Activated CD8-positive, alpha-beta memory T cell treated with anti-CD3 and anti-CD28 coated beads, Interleukin-2, amount 10 ng/mL, durations not matched to agents 7 days and 5 days (primary cell): ENCODE measurements around the gene CTPS2. TPM values are rescaled to one million over a fixed set of nuclear protein-coding genes. Genes with fewer than 3 reads are reported as not detected.
"Not testable (repeated sequence)": the region's sequence is repeated elsewhere in the genome, so short reads cannot be mapped to it uniquely, and the experiment has no call there.

Source experiments
- ATAC-seq: fragments of 150-1000 bp; cut with Tn5 transposase; one replicate; pipeline ENCODE4 v1.10.0; 2021; ENCODE audit warnings: moderate library complexity
- CTCF ChIA-PET: fragments of 350-600 bp; sonication (Branson Sonifier 250); formaldehyde crosslinking; loops from one replicate; lab custom pipeline; 2021; ENCODE audit warnings: antibody characterized with exemption; lab: Charles Lee
- DNase-seq: peaks from one replicate; pipeline ENCODE4 v3.0.0-alpha.2; 2020
- H3K27ac Mint-ChIP-seq: one replicate; pipeline ENCODE4 v1.8.0; 2021; ENCODE audit warnings: mild to moderate bottlenecking, mixed read lengths
- H3K27me3 Mint-ChIP-seq: one replicate; pipeline ENCODE4 v1.8.0; 2021; ENCODE audit warnings: mixed read lengths
- H3K36me3 Mint-ChIP-seq: one replicate; pipeline ENCODE4 v1.8.0; 2021; ENCODE audit warnings: mild to moderate bottlenecking, mixed read lengths
- H3K4me1 Mint-ChIP-seq: one replicate; pipeline ENCODE4 v1.8.0; 2021; ENCODE audit warnings: mixed read lengths
- H3K4me3 Mint-ChIP-seq: one replicate; pipeline ENCODE4 v1.8.0; 2021; ENCODE audit warnings: mild to moderate bottlenecking, moderate library complexity, mixed read lengths
- H3K9me3 Mint-ChIP-seq: one replicate; pipeline ENCODE4 v1.8.0; 2022; ENCODE audit warnings: low read depth, mixed read lengths
- total RNA-seq, 2 experiments: library from RNA; stranded (reverse); gene quantifications; one replicate each; pipeline ENCODE4 v1.2.3, GENCODE V29; 2021

CTPS2 gene
- total RNA-seq, 2 experiments from 2014 or later, result 5.6 to 6.6 TPM

DNA sequence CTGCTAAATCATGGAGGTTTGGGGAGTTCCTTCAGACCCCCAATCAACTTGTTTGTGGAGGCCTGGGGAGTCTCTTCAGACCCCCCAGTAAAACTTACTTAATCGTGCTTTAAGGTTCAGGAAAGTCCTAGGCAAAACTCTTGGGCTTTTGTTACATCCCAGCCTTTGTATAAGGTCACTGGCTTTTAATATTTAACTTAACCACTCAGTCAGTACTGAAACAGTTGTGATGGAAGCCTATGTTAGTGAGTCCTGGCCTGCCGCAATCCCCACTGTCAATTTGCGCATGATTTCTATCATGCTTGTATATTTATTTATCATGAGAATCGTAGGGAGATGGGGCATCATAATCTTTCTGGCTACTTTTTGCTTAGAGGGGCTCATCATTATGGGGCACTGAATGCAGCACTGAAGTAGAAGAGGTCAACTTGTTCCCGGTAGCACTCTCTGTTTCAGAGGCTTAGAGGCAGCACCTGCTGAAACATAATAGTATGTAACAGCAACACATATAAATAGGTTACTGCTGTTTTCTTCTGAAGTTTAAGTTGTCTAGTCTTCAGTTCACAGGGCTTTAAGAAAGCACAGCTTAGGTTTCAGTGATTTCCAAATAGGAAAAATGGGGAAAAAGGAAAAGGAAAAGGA, 14.0 kb upstream of the CTPS2 start:
- H3K9me3 Mint-ChIP-seq, ATAC-seq, CTCF ChIA-PET, H3K4me1 Mint-ChIP-seq, H3K27ac Mint-ChIP-seq, DNase-seq, H3K4me3 Mint-ChIP-seq, H3K27me3 Mint-ChIP-seq: not testable (repeated sequence)
- peaks cover 14% of the 10 kb centered on the region for H3K36me3 Mint-ChIP-seq

DNA sequence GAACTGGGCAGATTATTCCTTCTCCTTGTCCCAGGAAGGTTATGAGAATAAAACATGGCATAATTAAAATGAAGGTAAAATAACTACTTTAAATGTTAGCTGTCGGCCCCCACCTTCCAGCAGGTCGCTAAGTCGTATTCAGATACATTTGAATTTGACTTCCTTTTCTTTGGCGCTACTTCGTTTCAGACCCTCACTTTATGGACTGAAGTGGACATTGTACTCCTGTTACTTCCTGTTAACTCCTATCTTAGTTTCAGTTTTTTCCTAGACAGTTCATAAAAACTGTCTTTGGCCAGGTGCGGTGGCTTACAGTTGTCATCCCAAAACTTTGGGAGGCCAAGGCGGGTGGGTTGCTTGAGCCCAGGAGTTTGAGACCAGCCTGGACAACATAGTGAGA, 12.6 kb upstream of the CTPS2 start:
- H3K4me3 Mint-ChIP-seq, result no peak overlapping the region
- H3K4me1 Mint-ChIP-seq, result peaks cover 10% of the 10 kb centered on the region
- H3K27ac Mint-ChIP-seq, result no peak overlapping the region
- ATAC-seq (no peak), DNase-seq (no peak)
- no peaks in the 10 kb centered on the region for H3K9me3 Mint-ChIP-seq
- CTCF ChIA-PET, result no interaction called here
- no peaks in the 10 kb centered on the region for H3K27me3 Mint-ChIP-seq
- H3K36me3 Mint-ChIP-seq, result peaks cover 14% of the 10 kb centered on the region

DNA sequence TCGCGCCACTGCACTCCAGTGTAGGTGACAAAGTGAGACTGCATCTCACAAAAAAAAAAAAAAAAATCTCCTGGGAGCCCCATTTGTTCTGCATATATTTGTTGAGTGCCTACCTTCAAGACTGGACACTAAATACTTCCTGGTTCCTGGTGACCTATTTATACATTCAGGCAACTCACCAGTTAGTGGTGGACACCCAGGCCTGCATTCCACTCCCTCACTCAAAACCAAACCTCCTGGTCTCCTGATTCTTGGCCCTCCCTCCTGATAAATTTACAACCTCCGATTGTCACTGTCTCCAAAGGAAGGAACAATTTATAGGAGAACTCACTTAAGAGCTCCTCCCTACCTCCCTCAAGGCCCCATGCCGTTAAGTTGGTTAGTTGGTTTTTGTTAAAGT, 10.0 kb upstream of the CTPS2 start:
- Mint-ChIP-seq H3K4me1 (peaks cover 14% of the 10 kb centered on the region), H3K27me3 (no peaks in the 10 kb centered on the region), H3K27ac (no peak overlapping the region), H3K36me3 (peaks cover 11% of the 10 kb centered on the region), H3K9me3 (no peaks in the 10 kb centered on the region), H3K4me3 (no peak overlapping the region)
- DNase-seq (no peak), ATAC-seq (no peak)
- CTCF ChIA-PET, result no interaction called here

DNA sequence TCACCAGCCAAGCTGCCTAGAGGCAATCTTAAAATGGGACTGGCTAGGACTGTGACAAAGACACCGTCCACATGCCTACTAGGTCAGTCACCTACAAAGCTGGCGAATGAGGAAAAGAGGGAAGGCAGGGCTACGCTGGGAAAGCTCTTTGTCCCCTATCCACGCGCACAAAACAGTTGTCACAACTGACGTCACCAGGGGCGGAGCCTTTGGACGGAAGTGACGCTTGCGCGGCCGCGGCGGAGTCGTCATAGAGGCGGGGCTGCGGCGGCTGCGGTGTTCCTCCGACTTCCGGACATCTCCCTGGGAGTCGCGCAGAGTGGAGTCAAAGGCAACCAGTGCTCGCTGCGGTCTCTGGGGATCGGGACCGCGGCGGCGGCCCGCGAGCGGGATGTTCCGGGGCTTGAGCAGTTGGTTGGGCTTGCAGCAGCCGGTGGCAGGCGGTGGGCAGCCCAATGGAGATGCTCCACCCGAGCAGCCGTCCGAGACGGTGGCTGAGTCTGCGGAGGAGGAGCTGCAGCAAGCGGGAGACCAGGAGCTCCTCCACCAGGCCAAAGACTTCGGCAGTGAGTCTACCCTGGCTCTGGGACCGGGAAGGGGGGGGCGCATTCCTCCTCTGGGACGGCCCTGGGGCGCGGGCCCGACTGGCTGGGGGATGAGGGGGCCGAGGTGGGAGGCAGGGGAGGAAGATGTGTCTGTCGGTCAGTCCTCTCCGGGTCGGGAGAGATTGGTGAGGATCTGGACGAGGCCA, 7.0 kb upstream of the CTPS2 start, which contains the start of gene SYAP1:
TSS of gene SYAP1 (plus strand) at position 279 of the 751 bp plus-strand sequence. CDS start at position 392, 113 bp downstream.
- H3K27me3 Mint-ChIP-seq, result no peaks in the 10 kb centered on the region
- H3K4me1 Mint-ChIP-seq, result peaks cover 14% of the 10 kb centered on the region
- H3K4me3 Mint-ChIP-seq, result peak within 1 kb of the TSS; percentile 84
- no peaks in the 10 kb centered on the region for H3K9me3 Mint-ChIP-seq
- ATAC-seq, result peak; percentile 89
- peak; percentile 93 for DNase-seq
- CTCF ChIA-PET, result no interaction called here
- H3K36me3 Mint-ChIP-seq, result peaks cover 3% of the 10 kb centered on the region
- H3K27ac Mint-ChIP-seq, result peak within 1 kb of the TSS; percentile 91

- Mint-ChIP-seq H3K9me3 (no peaks in the 10 kb centered on the region), H3K4me3 (peak overlapping the region; percentile 84), H3K27me3 (no peaks in the 10 kb centered on the region), H3K4me1 (peaks cover 16% of the 10 kb centered on the region), H3K36me3 (peaks cover 2% of the 10 kb centered on the region), H3K27ac (peak overlapping the region; percentile 91)
- CTCF ChIA-PET, result no interaction called here
- ATAC-seq (no peak), DNase-seq (no peak)
Measured at GRCh38 chrX:16718824-16719333, 6.4 kb upstream of the CTPS2 start.

- ATAC-seq, CTCF ChIA-PET: not testable (repeated sequence)
Measured at GRCh38 chrX:16716451-16716850, 4.0 kb upstream of the CTPS2 start.

DNA sequence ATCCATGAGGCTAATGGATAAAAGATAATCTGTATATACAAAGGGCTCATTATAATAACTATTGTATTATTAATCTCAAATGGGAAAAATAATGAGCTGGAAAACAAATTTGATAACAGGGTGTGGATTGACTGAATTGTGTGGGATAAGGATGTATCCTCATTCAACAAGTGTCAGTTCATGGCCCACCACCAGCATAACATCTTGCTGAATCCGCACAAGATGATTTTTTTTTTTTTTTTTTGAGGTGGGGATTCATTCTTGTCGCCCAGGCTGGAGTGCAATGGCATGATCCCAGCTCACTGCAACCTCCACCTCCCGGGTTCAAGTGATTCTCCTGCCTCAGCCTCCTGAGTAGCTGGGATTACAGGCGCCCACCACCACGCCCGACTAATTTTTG, 3.2 kb upstream of the CTPS2 start:
- H3K9me3 Mint-ChIP-seq, H3K4me3 Mint-ChIP-seq, DNase-seq, ATAC-seq, H3K27me3 Mint-ChIP-seq, H3K27ac Mint-ChIP-seq, CTCF ChIA-PET, H3K36me3 Mint-ChIP-seq: not testable (repeated sequence)
- H3K4me1 Mint-ChIP-seq, result peaks cover 24% of the 10 kb centered on the region

More at GRCh38 chrX:16716451-16716850, 4.0 kb upstream of the CTPS2 start:
- not testable (repeated sequence) for H3K4me3 Mint-ChIP-seq, DNase-seq, H3K27me3 Mint-ChIP-seq, H3K27ac Mint-ChIP-seq, H3K36me3 Mint-ChIP-seq, H3K9me3 Mint-ChIP-seq
- peaks cover 24% of the 10 kb centered on the region for H3K4me1 Mint-ChIP-seq

DNA sequence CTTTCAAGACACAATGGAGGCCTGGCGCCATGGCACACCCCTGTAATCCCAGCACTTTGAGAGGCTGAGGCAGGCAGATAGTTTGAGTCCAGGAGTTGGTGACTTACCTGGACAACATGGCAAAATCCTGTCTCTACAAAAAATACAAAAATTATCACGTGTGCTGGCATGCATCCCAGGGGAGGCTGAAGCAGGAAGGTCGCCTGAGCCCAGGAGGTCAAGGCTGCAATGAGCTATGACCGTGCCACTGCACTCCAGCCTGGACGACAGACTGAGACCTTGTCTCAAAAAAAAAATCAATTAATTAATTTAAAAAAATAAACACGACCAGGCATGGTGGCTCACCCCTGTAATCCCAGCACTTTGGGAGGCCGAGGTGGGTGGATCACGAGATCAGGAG, 2.0 kb upstream of the CTPS2 start:
- H3K9me3 Mint-ChIP-seq, result no peaks in the 10 kb centered on the region
- DNase-seq (no peak), ATAC-seq (no peak)
- peaks cover 23% of the 10 kb centered on the region for H3K4me1 Mint-ChIP-seq
- no peak overlapping the region for H3K27ac Mint-ChIP-seq
- H3K4me3 Mint-ChIP-seq, result no peak overlapping the region
- CTCF ChIA-PET, result no interaction called here
- H3K36me3 Mint-ChIP-seq, result peaks cover 1% of the 10 kb centered on the region
- no peaks in the 10 kb centered on the region for H3K27me3 Mint-ChIP-seq

DNA sequence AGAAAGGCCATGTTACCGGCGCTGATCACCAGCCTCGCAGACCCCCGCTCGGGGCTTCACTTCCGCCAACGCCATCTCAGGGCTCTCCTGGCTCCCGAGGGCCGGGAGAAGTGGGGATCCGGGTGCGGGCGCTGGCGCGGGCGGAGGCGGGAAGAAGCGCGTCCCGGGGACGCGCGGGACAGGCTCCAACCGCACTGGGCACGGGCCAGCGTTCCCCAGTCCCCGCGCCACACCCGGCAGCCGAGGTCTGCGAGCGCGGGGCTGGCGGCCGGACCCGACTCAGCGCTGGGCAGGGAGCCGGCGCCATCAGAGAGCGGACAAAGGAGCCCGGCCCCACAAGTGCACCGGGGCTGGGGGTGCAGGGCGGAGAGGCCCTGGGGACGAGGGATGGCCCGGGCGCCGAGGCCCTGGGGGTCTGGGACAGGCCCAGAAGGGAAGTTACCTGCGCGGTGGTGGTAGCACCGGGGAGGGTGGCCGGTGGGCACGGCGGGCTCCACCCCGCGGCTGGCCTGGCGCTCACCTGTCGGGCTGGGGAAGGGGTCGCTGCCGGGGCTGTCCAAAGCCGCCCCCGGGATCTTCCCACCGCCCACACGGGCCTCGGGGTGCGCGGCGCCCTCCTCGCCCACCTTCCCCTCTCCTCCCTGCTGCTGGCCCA, 449 bp downstream of the CTPS2 start:
- peak; percentile 44 for ATAC-seq
- CTCF ChIA-PET, result no interaction called here
- Mint-ChIP-seq H3K27me3 (no peaks in the 10 kb centered on the region), H3K36me3 (peaks cover 1% of the 10 kb centered on the region), H3K9me3 (no peaks in the 10 kb centered on the region), H3K4me3 (peak overlapping the region; percentile 78), H3K4me1 (peaks cover 19% of the 10 kb centered on the region), H3K27ac (peak overlapping the region; percentile 69)
- no peak for DNase-seq

GRCh38 chrX:16711219-16711811, 1.2 kb downstream of the CTPS2 start:
- Mint-ChIP-seq H3K4me1 (peaks cover 19% of the 10 kb centered on the region), H3K4me3 (peak overlapping the region; percentile 70), H3K27ac (peak overlapping the region; percentile 14), H3K9me3 (no peaks in the 10 kb centered on the region), H3K27me3 (no peaks in the 10 kb centered on the region), H3K36me3 (peaks cover 1% of the 10 kb centered on the region)
- CTCF ChIA-PET, result no interaction called here
- ATAC-seq (no peak), DNase-seq (no peak)

- Mint-ChIP-seq H3K36me3 (peaks cover 3% of the 10 kb centered on the region), H3K27ac (no peak overlapping the region), H3K27me3 (no peaks in the 10 kb centered on the region), H3K4me3 (no peak overlapping the region), H3K4me1 (peaks cover 13% of the 10 kb centered on the region), H3K9me3 (no peaks in the 10 kb centered on the region)
- no peak for ATAC-seq
- CTCF ChIA-PET, result no interaction called here
- no peak for DNase-seq
Measured at GRCh38 chrX:16708016-16708415, 4.5 kb downstream of the CTPS2 start.

DNA sequence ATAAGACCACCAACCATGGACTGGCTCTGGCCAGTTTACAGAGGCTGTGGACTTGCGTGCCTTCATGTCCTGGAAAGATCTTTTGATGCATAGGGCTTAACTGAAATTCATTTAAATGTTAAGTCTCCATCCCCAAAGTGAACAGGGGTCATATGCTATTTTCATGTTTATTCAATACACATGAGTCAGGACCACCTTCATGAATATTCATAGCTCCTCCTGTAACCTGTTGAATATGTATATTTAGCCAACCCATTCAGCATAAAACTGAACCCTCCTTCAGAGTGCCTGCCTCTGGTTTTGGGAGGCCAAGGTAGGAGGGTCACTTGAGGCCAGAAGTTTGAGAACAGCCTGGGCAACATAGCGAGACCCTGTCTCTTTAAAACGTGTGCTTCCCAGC, 7.1 kb downstream of the CTPS2 start:
- CTCF ChIA-PET, result no interaction called here
- H3K36me3 Mint-ChIP-seq, result peaks cover 4% of the 10 kb centered on the region
- ATAC-seq (no peak), DNase-seq (no peak)
- peaks cover 4% of the 10 kb centered on the region for H3K4me1 Mint-ChIP-seq
- no peak overlapping the region for H3K27ac Mint-ChIP-seq
- no peaks in the 10 kb centered on the region for H3K27me3 Mint-ChIP-seq
- no peaks in the 10 kb centered on the region for H3K9me3 Mint-ChIP-seq
- H3K4me3 Mint-ChIP-seq, result no peak overlapping the region
